ENCODE measurements around the gene HTD2. TPM values are rescaled to one million over a fixed set of nuclear protein-coding genes. Genes with fewer than 3 reads are reported as not detected.

Gene HTD2
- total and polyA plus RNA-seq, 2 of the 4 experiments (the other 2 are of a cell fraction): 6.4 to 13.3 TPM

DNA sequence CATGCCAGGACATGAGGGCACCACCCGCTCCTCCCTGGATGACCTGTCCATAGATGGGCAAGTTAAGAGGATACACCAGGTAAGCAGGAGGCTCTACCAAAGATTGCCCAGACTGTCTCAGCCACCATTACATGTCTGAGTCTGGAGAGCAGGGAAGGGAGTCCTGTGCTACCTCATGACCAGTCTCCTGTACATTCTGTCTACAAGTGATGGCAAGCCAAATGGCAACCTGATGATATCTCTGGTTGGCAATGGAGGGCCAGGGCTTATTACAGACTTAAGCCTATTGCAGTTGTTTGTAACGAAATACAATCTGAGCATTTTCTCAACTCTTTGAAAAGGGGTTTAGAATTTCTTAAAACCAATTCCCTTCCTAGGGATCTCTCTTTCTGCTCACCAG, 37.0 kb upstream of the HTD2 start:
- Histone ChIP-seq H2AFZ (replicated peaks; ENCODE audit: low read length, poor library complexity) (no peak overlapping the region), H4K8ac (ENCODE audit: low read depth in 2 of 2, low read length in 2 of 2) (no peak overlapping the region), H2BK120ac (ENCODE audit: low read depth, low read length) (no peak overlapping the region), H3K9me3 (ENCODE audit: control insufficient read depth, insufficient read depth, low read length) (no peaks in the 10 kb centered on the region), H3K9ac (ENCODE audit: low read depth, low read length) (no peak overlapping the region), H2BK20ac (ENCODE audit: low read depth, low read length) (no peak overlapping the region), H3K27me3 (ENCODE audit: control insufficient read depth, insufficient read depth, low read length) (no peaks in the 10 kb centered on the region), H3K23ac (ENCODE audit: low read depth, low read length) (no peak overlapping the region), H2AK5ac (ENCODE audit: low read depth, low read length) (peak overlapping the region; percentile 17; the same call in 1 of the 2 replicates), H3K4me3 (ENCODE audit: insufficient read depth, low read depth, low read length) (no peak overlapping the region), H2AK9ac (replicated peaks; ENCODE audit: low read depth, low read length, poor library complexity) (no peak overlapping the region), H3K4me2 (ENCODE audit: low read depth, low read length) (no peak overlapping the region), H3K4me1 (ENCODE audit: control insufficient read depth, insufficient read depth, low read length) (peaks cover 5% of the 10 kb centered on the region), H3K14ac (replicated peaks; ENCODE audit: low read depth, low read length) (no peak overlapping the region), H4K91ac (ENCODE audit: insufficient read depth, low read depth, low read length) (no peak overlapping the region), H2BK5ac (ENCODE audit: low read depth, low read length, poor library complexity, severe bottlenecking) (no peak overlapping the region), H3K36me3 (ENCODE audit: control insufficient read depth, insufficient read depth, low read length) (peaks cover 3% of the 10 kb centered on the region; the same call in 1 of the 2 replicates), H3K9me1 (ENCODE audit: insufficient read depth, low read length) (peaks cover 11% of the 10 kb centered on the region), H3K79me1 (ENCODE audit: low read depth in 1 of 2, low read length in 2 of 2) (no peaks in the 10 kb centered on the region), H4K5ac (ENCODE audit: low read depth, low read length) (no peak overlapping the region), H4K20me1 (ENCODE audit: insufficient read depth, low read length) (no peaks in the 10 kb centered on the region), H2BK15ac (ENCODE audit: low read depth, low read length) (no peak overlapping the region), H3K18ac (ENCODE audit: low read depth, low read length) (no peak overlapping the region), H3K56ac (ENCODE audit: extremely low read depth, insufficient read depth, low read length) (no peak overlapping the region), H3K4ac (ENCODE audit: low read depth, low read length) (no peak overlapping the region), H3K27ac (ENCODE audit: insufficient read depth, low read length) (no peak overlapping the region)
- intact Hi-C loops (cut with micrococcal nuclease) (no loop called here), in situ Hi-C loops (cut with MboI; ENCODE audit: low sequenced_read_pairs) (no loop called here), dilution Hi-C loops (cut with HindIII; ENCODE audit: low sequenced_read_pairs, unreplicated experiment) (no loop called here)
- ATAC-seq (ENCODE audit: low read depth) (no peak), DNase-seq (no peak)
- ChIA-PET CTCF (no interaction called here), POLR2A (ENCODE audit: unreplicated experiment) (no interaction called here)
- WGBS, 2 experiments (ENCODE audit: extremely low coverage in 2 of 2, insufficient read length in 1 of 2): 100% methylated on average over 1 of the region's 2 CpGs; no CpG with 5 or more reads in 1 of the 2 experiments
- TF ChIP-seq CEBPB (IDR thresholded peaks at IDR 0.05; ENCODE audit: low read depth, low read length) (no peak), MAFK (IDR thresholded peaks at IDR 0.05; ENCODE audit: low read depth, low read length) (no peak), MXI1 (IDR thresholded peaks at IDR 0.05; ENCODE audit: borderline replicate concordance, low read depth, low read length) (no peak), FOS (IDR thresholded peaks at IDR 0.05; ENCODE audit: low read depth, low read length) (no peak), POLR2A (IDR thresholded peaks at IDR 0.05; ENCODE audit: low read depth, low read length) (no peak), CHD1 (IDR thresholded peaks at IDR 0.05; ENCODE audit: low read depth, low read length) (no peak), MAZ (IDR thresholded peaks at IDR 0.05; ENCODE audit: borderline replicate concordance, low read depth, low read length) (no peak), RAD21 (IDR thresholded peaks at IDR 0.05; ENCODE audit: low read length) (no peak)
- BruUV-seq (replicated peaks): no TSS peak

Data from IMR-90 (cell line).